Right hindlimb (tissue), 1 donor: ENCODE results near the gene ZNF575.
"Not testable (repeated sequence)": the region's sequence is repeated elsewhere in the genome, so short reads cannot be mapped to it uniquely, and the experiment has no call there.

Source experiments
- DNase-seq: peaks from one replicate; pipeline ENCODE4 v3.0.0-alpha.2; 2018

The ZNF575 gene

DNA sequence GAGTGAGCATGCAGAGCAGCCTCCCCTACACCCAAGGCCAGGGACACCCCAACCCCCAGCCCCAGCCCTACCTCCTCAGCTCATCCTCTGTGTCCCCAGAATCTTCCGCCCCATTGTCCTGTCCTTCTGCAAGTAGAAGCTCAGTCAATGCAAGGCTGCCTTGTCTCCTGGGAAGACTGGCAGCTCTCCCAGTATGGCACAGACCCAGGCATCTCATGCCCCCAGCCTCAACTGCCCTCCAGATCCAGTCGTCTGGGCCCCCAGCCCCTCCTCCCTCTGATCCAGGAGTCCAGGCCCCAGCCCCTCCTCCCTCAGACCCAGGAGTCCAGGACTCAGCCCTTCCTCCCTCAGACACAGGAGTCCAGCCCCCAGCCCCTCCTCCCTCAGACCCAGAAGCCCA is 13.0 kb downstream of the ZNF575 start:
- DNase-seq: peak; percentile 12

DNA sequence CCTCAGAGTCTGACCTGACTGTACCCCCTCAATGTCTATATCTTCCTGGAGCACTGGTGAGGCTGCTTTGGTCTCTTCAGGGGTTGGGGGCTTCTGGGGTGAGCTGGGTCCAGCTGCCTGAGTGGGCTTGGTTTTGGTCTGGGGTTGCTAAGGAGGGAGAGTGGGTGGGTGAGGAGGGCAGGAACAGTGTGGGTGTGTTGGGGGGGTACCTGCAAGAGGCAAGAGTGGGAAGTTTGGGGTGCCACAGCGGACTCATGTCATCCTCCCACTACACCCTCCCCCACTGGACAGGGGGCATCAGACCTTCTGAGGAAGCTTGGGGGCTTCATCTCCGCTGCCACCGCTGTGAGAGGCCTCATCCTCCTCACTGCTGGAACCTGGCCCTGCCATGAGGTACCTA is 13.6 kb downstream of the ZNF575 start:
- DNase-seq: peak; percentile 18

DNA sequence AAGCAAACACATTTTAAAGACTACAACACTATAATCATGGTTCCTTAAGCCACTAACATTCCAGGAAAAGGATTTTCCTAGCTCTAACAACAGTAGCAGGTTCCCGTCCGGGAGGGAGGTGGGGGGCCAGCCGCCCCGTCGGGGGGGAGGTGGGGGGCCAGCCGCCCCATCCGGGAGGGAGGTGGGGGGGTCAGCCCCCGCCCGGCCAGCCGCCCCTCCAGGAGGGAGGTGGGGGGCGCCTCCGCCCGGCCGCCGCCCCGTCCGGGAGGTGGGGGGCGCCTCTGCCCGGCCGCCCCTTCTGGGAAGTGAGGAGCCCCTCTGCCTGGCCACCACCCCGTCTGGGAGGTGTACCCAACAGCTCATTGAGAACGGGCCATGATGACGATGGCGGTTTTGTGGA is 14.9 kb downstream of the ZNF575 start:
- not testable (repeated sequence) for DNase-seq

DNA sequence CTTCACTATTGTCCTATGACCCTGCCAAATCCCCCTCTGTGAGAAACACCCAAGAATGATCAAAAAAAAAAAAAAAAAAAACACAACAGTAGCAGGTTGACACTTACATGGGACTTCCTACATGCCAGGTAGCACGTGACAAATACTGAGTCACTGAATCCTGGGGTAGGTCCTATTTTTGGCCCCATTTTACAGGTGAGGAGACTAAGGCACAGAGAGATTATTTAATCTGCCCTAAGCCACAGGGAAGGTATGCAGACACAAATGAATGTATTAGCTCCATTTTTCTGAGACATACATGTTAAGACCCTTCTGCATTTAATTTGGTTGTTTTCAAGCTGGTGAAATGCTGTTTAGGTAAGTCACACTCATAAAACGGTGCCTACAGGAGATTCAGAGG is 15.7 kb downstream of the ZNF575 start:
- no peak for DNase-seq

DNA sequence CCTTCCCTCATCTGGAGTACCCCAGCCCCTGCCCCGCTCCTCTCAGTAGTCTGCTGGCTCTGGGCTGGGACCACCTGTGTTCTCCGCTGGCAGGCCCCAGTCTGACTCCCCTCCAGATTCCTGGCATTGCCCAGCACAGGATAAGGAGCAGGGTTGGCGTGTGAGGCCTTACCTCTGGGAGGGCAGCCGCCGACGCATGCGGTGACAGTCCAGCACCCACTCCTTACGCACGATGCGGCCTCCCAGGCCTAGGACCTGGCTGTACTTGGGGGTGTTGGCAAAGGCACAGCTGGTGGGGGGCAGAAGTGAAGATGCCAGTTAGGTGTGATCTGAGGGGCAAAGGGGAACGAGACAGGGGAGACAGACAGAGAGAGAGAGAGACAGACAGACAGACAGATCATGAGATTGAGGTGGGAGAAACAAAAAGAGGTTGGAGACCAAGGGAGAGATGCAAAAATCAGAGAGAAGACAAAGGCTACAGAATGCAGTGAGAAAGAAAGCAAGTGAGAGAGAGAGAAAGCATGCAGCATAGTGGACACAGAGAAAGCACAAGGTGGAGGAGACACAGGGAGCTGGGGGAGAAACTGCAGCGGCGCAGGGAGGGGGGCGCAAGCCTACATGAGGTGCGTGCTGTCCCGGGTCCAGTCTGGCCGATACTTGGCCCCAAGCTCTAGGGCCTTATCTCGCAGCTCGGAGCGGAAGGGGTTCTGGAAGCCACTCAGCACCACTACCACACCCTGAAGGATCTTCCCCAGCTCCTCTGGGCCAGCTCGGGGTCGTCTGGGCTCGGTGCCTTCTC is 18.6 kb downstream of the ZNF575 start:
- DNase-seq: peak; percentile 9

DNA sequence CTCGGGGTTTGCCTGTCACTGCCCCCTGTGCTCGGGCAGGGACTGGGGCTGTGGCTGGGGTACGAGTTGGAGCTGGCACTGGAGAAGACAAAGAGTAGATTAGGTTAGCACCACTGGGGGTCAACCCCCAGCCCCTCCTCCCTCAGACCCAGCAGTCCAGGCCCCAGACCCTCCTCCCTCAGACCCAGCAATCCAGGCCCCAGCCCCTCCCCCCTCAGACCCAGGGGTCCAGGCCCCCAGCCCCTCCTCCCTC is 19.1 kb downstream of the ZNF575 start:
- peak; percentile 13 for DNase-seq

DNA sequence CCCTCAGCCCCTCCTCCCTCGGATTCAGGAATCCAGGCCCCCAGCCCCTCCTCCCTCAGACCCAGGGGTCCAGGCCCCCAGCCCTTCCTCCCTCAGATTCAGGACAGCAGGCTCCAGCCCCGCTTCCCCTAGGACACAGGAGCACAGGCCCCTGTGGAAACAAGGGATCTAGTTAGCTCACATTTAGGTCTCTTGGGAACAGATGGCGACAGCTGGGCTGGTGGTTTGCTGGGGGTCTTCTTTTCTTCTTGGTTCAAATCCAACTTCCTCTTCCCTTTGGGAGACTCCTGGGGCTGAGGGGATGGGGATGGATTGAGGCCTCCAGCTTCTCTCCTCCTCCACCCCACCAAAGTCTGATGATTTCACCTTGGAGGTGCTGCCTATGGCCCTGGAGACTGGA is 19.6 kb downstream of the ZNF575 start:
- DNase-seq: peak; percentile 11

DNA sequence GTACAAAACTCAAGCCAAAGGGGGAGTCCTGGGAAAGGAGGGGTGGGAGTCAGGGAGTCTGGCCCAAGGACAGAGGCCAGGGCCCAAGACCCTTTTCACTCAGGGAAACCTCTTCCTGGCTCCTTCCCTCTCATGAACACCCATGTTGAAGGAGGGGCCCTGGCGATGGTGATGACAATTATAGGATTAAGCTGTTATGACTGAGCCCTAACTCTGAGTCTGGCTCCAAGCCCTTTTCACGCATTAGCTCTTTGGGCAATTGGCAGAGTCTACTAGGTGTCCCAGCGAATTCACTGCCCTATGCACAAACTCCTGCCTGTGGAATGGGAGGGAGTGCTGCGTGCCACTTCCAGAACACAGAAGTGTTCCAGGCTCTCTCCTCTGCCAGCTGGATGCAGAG is 20.7 kb downstream of the ZNF575 start:
- DNase-seq: no peak

DNA sequence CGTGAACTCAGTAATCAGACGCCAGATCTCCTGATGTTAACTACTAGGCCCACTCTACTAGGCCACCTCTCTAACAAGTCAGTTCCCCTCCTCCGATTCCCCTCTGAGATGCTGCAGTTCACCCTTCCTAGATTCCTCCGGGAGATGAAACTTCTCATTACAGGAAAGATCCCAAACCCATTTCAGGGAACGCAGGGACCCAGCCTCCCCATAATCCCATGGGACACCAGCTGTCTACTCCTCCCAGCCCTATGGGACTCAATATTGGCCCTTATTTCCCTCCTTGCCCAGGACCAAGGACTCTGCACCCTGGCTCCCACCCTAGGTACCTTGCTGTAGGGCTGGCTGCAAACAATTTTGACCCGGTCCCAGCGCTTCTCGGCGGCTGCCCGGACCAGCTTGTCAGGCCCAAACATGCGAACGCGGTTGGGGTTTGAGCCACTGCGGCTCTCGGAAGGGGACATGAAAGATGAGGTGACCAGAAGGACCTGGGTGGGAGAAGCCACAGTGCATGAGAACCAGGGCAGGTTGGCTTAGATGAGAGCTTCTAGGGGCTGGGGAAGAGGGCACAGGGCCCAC is 21.4 kb downstream of the ZNF575 start:
- DNase-seq: no peak

DNA sequence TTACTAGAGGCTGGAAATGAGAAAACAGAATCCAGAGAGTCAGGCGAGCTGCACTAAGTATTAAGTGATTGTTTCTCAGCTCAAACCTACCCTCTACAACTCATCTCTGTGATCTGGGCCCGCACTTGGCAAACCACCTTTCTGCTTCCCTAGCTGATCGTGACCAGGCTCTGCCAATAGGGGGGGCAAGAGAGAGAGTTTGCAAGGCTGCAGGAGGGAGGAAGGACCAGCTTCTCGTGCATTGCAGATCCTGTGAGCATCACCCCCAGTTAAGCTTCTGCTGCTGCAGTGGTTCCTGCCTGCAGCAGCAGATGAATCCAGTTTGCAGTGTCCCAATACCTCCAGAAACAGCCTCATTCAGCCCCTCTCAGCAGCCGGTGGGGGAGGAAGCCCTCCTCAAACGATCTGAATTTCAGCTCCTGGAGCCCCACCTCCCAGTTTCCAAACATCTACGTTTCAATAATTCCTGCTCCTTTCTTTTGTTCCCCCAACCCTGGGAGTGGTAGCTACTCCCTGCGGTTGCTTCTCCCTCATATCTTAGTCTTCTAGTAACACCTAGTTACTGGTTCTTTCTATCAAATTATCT is 22.3 kb downstream of the ZNF575 start:
- peak; percentile 75 for DNase-seq

DNA sequence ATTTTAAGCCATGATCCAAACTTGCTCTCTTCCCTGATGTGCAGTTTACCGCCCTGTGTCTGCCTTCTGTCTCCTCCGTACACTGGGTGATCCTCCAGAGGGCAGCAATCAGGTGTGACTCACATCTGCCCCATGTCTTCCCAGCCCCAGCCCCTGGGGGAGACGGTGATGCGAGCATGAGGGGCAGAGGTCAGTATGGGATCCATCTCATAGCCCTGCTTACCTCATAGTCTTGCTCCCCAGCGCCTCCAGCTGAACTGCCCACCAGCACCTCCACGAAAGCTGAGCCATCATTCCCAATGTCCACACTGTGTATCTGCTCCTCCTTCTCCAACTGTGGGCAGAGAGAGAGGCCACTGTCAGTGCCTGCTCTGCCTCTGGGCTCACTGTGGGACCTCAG is 27.7 kb downstream of the ZNF575 start:
- DNase-seq: peak; percentile 8

DNA sequence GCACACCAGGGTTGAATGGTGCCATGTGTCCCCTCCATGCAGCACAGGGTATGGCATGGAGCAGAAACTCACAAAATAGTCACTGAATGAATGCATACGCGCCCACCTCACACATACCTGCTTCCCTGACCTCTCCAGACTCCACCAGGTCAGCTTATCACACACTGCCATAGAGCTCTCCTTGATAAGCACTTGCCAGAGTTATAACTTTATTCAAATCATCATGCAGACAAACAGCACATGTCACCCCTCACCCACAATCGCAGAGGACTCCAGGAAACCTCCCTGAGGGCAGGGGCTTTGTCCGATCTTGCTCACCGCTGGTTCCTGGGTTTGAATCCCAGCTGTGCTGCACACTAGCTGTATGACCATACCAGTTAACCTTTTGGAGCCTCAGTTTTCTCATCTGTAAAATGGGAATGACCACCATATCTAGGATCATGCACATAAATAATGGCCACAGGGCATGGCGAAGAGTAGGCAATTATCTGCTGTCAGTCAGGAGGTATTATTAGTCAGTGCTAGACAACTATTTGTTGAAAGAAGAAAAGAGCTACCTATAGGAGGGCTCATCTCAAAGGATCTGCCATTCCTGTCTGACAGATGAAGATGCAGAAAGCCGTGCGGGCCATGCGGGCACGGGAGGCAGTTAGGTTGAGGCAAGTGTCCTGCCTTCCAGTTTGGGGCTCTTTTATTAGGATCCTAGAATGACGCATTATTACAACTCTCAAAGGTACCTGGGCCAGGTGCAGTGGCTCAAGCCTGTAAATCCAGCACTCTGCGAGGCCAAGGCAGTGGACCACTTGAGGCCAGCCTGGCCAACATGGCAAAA is 28.4 kb downstream of the ZNF575 start:
- DNase-seq: no peak

DNA sequence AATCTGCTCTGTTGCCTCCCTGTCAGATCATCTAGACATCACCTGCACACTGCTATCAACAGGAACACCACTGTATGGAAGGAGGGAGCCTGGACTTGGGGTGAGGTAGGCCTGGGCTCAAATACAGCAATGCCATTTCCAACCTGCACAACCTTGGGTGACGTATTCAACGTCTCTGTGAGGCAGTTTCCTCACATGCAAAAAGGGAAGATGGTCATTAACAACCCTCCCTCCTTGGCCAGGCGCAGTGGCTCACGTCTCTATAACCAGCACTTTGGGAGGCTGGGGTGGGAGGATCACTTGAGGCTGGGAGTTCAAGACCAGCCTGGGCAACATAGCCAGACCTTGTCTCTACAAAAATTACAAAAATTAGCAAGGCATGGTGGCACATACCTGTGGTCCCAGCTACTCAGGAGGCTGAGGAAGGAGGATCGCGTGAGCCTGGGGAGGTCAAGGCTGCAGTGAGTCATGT is 29.3 kb downstream of the ZNF575 start:
- DNase-seq: no peak

DNA sequence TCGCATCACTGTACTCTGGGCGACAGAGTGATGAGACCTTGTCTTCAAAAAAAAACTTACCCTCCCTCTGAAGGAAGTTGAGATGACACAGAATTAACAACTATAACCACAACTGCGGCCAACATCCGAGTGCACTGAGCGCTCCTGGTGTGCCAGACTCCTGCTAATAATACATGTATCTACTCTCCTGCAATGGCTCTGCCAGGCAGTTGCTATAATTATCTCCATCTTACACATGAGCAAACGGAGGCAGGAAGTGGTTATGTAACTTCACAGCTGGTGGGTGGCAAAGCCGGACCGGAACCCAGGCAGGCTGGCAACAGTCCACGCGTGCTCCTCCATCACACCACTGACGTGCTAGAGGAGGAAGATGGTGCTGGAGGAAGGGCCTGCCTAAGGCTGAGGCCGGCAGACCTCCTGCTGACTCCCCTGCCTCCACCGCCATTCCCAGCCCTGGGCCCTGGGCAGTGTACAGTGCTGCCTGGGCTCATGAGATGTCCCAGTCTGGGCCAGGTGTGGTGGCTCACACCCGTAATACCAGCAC is 29.8 kb downstream of the ZNF575 start:
- peak; percentile 57 for DNase-seq

DNA sequence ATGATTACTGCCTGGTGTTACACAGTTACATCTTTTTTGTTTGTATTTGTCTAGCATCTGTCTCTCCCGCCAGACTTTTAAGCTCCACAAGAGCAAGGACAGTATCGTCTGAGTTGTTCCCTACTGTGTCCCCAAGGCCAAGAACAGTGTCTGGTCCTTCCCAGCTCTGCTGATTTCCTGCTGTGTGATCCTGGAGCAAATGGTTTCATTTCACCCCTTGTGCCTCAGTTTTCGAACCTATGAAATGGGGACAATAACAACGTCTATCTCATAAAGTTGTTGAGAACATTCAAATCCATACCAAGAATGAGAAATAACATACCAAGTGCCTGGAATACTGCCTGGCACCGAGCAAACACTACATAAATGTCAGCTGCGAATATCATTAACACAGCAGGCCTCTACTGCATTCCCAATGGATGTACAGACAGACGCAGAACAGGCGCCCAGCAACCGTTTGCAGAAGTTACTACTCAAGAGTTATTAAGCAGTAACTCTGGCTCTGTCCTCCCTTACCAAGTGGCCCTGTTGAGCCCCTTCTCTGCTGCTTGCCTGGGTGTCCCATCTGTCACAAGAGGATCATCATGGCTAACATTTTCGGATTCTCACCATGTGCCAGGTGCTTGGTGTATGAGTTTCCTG is 30.9 kb downstream of the ZNF575 start:
- DNase-seq: peak; percentile 15

DNA sequence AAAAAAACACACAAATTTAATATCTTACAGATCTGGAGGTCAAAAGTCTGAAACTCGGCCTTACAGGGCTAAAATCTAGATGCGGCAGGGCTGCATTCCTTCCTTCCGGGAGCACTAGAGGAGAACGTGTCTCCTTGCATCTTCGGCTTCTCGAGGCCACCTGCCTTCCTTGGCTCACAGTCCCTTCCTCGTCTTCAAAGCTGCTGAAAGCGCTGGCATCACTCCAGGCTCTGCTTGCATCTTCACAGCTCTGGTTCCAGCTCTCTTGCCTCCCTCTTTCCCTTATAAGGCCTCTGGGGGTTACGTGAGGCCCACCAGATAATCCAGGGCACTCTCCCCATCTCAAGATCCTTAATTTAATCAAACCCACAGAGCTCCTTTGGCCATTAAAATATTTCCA is 31.8 kb downstream of the ZNF575 start:
- DNase-seq: peak; percentile 28

DNA sequence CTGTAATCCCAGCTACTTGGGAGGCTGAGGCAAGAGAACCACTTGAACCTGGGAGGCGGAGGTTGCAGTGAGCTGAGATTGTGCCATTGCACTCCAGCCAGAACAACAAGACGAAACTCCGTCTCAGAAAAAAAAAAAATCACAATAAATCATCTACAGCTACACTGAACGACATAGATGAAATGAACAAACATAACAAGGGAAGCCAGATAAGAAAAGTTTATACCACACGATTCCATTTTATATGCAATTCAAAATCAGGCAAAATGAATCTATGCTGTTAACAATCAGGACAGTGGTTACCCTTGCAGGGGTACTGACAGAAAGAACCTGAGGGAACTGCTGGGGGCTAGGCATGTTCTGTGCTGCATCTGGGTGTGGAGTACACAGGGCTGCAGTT is 36.7 kb downstream of the ZNF575 start:
- DNase-seq: no peak

DNA sequence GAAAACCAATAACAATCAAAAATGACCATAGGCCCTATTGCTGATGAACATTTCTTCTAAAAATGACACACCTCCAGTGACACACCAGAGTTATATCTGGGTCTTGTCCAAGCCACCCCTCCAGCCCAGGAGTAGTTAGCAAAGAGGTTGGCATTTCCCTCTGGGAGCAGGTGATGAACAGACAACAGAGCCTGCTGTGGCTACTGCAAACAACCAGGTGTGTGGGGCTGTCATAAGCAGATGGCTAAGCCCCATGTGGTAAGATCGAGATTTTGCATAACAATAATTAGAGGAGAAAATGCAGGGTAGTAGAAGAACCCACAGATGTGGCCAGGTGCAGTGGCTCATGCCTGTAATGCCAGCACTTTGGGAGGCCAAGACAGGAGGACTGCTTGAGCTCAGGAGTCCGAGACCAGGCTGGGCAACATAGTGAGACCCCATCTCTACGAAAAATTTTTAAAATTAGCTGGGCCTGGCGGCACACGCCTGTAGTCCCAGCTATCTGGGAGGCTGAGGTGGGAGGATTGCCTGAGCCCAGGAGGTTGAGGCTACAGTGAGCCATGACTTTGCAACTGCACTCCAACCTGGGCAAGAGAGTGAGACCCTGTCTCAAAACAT is 37.3 kb downstream of the ZNF575 start:
- no peak for DNase-seq

DNA sequence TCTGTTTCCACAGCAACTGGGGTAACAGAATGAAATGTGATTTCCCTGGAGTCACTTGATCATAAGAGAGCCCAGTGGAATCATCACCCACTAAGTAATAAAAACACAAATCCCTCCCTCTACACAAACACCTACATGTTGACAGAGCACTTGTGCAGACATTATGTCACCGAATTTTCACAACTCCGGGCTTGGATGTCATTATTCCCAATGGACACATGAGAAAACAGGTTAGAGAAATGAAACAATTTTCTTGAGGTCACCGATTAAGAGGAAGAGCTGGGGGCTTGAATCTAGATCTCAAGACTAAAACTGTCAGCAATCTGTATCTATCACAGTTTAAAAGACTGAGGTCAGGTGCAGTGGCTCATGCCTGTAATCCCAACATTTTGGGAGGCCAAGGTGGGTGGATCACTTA is 39.2 kb downstream of the ZNF575 start:
- no peak for DNase-seq

DNA sequence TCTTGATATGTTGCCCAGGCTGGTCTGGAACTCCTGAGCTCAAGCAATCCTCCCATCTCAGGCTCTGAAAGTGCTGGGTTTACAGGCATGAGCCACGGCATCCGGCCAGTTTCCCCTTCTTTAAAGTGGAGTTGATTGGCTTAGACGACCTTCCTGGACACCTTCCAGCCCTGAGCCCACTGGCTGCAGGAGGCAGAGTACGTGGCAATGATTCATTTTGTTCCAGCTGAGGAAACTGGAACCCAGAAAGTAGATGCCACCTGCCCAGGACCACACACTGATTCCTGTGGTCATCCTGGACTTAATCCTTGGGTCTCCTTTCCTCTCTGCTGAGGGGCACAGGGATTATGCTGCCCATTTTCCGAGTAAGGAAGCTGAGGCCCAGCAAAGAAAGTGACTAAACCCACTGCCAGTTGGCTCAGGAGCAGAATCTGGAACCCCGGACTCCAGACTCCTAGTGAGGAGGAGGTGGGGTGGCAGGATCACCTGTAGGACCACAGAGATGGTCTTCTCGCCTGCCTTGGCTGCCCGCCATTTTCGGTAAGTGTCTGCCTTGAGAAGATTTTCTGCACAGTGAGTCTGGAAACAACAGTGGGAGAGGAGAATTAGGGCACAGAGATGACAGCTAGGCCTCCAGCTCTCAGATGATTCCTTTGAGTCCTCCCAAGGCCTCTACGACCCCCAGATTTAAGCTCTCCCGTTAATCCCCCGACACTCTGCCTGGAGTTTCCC is 41.6 kb downstream of the ZNF575 start:
- peak; percentile 34 for DNase-seq

DNA sequence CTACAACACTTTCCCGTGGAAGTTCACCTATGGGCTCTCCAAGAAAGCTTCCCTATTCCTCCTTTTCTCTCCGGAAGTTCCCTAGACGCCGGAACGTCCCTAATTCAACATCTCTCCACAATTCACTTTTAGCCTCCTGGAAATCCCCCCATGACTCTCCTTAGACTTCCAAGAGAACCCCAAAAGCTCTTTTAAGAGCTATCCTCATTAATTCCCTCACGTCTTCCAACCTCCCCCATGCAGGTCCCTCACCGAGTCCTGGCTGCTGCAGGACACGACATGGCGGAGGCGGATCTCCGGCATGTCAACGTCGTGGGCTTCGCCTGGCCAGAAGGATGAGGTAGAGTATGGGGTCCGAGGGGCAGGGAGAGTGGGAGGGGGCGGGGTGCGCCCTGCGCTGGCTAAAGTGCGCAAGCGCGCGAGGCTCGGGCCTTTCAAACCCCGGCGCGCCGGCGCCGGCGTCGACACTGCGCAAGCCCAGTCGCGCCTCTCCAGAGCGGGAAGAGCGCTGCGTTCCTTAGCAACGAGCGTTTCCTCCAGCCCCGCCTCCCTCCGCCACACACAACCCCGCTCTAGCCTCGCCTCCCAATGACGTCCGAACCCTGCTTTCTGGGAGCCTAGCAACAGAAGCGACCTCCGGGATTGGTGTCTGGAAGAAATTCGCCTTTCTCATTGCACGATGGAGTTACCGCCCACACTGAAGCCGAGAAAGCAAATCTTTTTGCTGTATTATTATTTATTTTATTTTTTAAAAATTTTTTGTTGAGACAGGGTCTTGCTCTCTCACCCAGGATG is 42.4 kb downstream of the ZNF575 start, which contains the start of the genes PINLYP and XRCC1:
PINLYP (plus strand) TSS at position 646 of the 795 bp plus-strand sequence. CDS start 1,391 bp downstream, outside the sequence.
XRCC1 (minus strand) TSS at position 372 of the 795 bp plus-strand sequence; CDS start at position 303, 69 bp downstream.
- peak; percentile 99 for DNase-seq
